Measurements from ENCODE around the gene ANTXR2. TPM values are rescaled to one million over a fixed set of nuclear protein-coding genes. Genes with fewer than 3 reads are reported as not detected.
A peak's percentile ranks its signal among the peaks of the same experiment; 100 is the strongest.

The ANTXR2 gene
- total RNA-seq, 2 donors from 2014 or later = 111 to 164 TPM

DNA sequence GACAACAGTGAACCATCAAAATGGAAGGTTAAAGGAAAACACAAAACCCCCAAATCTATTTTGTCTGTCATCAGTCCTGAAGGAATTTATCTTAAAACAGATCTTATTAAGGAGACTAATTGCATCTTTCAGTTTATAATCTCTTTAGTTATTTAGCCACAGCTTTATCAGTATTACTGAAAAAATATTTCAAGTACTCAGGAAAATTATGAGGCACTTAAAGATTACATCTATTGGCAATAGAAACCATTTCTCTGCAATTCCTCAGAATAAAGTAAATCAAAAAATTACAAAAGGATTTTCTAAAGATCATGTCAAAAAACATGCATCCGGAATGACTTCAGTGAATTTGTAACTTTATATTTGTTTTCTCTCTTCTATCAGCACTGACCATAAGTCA, 35.2 kb downstream of the ANTXR2 start:
- intact Hi-C loops (cut with DNase I) = loop anchor here in 1 of 2 donors (2.0 kb wide), 1 partner anchor 29 kb away; no protein-coding TSS in a partner anchor
- no peak for DNase-seq (ENCODE audit: low spot score)

DNA sequence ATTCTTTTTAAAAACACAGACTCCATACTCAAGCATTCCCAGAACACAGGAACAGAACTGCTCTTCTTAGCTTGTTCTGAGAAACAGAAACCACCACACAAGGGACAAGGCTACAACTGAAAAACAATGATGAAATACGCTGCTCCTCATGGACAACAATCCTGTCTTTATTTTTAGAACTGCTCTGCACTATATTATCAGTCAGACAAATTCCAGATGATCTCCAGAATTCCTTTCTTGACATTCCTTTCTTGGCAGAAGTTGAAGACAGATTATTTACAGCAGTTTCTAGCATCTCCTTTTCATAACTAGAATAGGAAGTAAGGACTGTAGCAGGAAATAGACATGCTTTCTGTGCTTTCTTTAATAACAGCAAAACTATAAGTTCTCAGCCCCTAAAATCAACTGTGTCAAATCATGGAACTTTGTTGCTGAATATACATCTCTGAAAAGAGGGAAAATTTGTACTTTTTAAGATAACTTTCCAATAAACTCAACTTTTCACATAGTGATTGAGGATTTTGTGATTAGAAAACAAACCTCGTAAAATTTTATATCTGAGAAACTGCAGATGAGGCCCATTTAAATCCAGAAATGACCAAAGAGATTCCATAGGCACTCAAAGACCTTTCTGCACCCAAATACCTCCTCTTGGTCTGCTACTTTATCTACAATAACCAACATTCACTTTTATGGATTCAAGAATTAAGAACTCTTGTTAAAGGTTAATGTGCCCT, 35.9 kb downstream of the ANTXR2 start:
- intact Hi-C loops (cut with DNase I) = no loop called here
- no peak for DNase-seq (ENCODE audit: low spot score)

DNA sequence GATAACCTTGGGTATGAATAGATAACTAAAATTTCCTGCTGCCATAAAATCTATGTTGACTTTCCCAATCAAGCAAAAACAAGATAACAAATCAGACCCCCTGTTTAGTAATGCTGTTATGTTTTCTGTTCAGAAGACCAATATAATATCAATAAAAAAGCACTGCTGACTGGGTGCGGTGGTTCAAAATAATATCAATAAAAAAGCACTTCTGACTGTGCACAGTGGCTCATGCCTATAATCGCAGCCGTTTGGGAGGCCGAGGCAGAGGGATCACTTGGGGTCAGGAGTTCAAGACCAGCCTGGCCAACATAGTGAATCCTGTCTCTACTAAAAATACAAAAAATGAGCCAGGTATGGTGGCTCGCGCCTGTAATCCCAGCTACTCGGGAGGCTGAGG, 36.7 kb downstream of the ANTXR2 start:
- no peak for DNase-seq (ENCODE audit: low spot score)
- intact Hi-C loops (cut with DNase I) = no loop called here

DNA sequence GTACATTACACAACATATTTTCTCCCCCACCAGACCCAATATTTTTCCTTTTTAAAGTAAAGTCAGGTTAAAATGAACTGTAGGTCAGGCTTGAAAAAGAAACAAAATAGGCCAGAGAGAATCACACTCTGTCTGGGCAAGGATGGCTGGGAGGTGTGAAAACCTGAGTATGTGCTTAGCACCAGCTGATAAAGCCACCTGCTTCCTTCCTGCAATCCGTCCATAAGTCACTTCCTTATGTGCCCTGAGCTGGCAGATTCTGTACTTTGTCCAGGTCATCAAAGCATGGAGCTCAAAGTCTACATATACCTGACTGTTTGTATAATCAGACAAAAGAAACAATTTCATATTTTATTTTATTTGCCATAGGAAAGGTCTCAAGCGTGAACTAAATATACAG, 37.7 kb downstream of the ANTXR2 start:
- no peak for DNase-seq (ENCODE audit: low spot score)
- intact Hi-C loops (cut with DNase I) = loop anchor here in 1 of 2 donors (1.0 kb wide), 1 partner anchor 47 kb away; no protein-coding TSS in a partner anchor

DNA sequence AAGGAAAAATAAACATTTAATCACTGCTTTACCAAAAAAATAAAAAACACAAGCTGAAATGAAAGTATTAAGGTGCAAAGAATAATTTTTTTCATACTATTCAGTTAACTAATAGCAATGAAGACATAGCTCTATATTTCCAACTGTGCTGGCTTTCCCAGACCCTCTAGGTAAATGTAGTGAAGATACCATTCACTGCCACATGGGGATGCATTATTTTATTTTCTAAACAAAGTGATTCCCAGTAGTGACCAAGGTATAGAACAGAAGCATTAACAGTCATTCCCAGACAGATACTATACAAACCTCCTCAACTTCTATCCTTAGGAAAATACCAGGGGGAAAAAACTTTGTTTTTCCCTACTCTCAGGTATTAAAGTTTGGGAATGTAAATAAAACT, 39.4 kb downstream of the ANTXR2 start:
- intact Hi-C loops (cut with DNase I) = no loop called here
- DNase-seq (ENCODE audit: low spot score) = no peak

DNA sequence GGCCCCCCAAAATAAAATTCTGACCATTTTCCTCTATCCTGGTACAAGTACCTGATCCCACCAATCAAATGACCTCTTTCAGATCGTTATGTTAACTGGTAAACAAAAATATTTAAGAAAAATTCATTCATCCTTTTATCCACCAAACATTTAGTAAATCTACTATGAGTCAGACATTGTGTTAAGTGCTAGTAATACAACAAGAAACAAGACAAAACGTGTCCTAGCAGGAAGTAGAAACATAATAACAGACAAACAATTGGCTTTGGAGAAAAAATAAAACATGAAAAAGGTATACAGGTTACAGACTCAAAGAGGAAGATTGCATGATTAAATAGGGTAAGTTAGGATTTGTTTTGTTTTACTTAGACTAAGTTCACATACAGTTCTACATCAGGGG, 43.7 kb downstream of the ANTXR2 start:
- intact Hi-C loops (cut with DNase I) = no loop called here
- no peak for DNase-seq (ENCODE audit: low spot score)

DNA sequence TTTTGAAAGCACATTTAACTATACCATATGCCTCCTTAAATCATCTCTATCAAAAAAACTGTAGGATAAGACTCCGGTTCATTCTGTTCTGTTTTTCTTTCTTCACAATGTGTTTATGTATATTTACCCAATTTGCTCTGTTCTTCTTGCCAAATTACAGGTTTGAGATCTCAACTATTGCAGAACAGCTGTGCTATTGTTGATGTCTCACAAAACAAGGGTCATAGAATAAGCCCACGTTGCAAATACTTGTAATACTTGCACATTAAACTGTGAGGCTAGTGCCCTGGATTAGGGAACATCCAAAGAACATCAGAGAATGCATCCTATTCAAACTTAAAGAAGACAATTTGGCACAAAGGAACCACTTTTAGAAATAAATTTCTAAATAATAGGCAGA, 45.4 kb downstream of the ANTXR2 start:
- intact Hi-C loops (cut with DNase I) = no loop called here
- no peak for DNase-seq (ENCODE audit: low spot score)

DNA sequence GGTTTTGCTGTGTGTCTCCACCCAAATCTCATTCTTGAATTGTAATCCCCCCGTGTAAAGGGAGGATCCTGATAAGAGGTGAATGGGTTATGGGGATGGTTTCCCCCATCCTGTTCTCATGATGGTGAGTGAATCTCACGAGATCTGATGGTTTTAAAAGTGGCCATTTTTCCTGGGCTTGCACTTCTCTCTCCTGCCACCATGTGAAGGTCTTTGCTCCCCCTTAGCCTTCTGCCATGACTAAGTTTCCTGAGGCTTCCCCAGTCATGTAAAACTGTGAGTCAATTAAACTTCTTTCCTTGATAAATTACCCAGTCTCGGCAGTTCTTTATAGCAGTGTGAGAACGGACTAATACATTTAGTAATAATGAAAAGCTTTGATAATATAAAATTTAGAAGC, 46.9 kb downstream of the ANTXR2 start:
- intact Hi-C loops (cut with DNase I) = no loop called here
- DNase-seq (ENCODE audit: low spot score) = no peak

DNA sequence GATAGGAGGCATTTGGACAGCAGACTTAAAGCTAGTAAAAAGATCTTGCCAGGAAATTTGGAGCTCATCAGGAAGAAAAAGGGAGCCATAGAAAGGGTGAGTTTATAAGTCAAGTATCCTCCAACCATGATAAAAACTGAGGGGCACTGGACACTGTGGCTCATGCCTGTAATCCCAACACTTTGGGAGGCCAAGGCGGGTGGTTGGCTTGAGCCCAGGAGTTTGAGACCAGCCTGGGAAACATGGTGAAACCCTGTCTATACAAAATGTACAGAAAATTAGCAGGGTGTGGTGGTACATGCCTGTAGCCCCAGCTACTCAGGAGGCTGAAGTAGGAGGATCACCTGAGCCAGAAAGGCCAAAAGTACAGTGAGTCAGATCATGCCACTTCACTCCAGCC, 48.7 kb downstream of the ANTXR2 start:
- DNase-seq (ENCODE audit: low spot score) = peak; percentile 54
- intact Hi-C loops (cut with DNase I) = no loop called here

DNA sequence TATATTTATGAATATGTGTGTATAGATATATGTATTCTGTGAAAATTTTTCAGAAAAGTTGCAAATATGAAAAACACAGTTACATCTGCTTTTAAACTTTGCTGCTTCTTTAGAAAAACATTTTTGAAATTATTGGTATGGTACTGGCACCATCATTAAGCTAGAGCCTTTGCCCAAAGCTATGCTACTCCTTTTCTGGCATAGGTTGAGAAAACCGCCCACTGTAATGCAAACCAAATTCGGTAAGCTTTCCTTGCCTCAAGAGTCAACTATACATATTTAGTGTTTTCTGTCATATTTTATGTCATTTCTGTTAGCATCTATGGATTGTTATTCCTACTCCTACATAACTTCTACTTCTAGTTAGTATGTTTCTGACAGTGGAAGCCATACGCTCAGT, 50.7 kb downstream of the ANTXR2 start:
- intact Hi-C loops (cut with DNase I) = no loop called here
- DNase-seq (ENCODE audit: low spot score) = no peak

DNA sequence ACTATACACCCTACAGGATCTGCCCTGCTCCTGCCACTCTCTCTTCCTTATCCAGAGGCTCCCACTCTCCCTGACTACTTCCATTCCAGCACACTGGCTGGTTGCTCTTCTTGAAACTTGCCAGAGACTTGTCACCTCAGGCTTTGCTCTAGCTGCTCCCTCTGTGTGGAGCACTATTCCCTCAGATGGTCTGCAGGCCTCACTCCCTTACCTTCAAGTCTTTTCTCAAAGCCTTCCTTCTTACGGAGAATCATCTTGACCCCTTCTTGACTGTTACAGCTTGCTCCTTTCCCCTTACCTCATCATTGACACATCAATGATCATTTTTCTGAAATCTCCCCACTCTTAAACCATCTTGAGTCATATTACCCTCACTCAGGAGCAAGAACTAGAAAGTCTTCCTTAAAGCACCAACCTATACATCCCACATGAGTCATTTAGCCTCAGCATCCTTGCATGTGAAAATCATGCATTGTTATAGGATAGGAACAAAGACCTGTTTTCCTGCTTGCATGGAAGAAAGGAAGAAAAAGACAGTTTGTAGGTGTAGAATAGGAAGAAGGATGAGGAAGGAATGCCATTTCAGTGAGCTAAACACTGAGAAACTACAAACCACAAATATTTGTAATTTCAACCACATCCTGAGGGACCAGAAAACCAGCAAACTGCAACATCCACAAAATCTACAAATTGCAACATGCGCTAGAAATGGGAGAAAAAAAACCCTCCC, 55.7 kb downstream of the ANTXR2 start:
- intact Hi-C loops (cut with DNase I) = no loop called here
- no peak for DNase-seq (ENCODE audit: low spot score)

DNA sequence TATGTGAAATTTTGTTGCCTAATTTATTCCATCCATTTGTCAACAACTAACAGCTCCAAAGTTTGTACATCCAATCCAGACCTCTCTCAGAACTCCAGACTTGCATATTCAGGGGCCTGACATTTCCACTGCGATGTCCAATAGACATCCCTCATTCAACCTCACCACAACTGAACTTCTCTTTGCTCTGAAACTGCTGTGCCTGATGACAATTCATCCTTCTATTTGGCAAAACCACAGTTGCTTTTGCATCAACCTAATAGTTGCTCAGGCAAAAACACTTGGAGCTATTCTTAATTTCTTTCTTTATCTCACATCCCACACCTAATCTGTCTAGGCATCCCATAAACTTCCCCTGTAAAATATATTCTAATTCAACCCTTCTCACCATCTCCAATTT, 56.5 kb downstream of the ANTXR2 start:
- no peak for DNase-seq (ENCODE audit: low spot score)
- intact Hi-C loops (cut with DNase I) = no loop called here

DNA sequence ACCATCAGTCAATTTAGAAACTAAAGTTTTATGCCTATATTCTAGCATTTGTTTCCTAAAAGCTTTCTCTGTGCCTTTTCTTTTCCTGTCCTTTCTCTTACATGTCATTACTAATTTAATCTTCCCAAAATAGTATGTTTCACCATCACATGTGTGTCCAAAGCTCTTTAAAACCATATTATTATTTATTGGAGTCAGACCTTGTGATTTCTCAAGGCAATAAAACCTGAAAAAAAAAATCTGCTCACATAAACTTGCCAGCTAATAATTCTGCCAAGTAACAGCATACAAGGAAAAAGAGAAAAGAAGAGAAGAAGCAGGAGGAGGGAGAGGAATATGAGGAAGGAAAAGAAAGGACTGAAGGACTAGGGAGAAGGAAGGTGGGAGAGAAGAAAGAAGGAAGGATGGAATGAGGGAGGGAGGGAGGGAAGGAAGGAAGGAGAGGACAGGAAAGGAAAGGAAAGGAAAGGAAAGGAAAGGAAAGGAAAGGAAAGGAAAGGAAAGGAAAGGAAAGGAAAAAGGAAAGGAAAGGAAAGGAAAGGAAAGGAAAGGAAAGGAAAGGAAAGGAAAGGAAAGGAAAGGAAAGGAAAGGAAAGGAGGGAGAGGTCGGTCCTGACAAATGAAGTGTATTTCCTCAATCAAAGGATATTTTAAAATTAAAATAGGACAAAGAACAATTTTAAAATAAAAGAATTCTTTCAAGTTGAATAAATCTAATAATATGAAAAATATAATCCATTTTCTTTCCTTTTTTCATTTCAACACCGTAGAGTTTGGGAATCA, 57.4 kb downstream of the ANTXR2 start:
- DNase-seq (ENCODE audit: low spot score) = no peak
- intact Hi-C loops (cut with DNase I) = no loop called here

DNA sequence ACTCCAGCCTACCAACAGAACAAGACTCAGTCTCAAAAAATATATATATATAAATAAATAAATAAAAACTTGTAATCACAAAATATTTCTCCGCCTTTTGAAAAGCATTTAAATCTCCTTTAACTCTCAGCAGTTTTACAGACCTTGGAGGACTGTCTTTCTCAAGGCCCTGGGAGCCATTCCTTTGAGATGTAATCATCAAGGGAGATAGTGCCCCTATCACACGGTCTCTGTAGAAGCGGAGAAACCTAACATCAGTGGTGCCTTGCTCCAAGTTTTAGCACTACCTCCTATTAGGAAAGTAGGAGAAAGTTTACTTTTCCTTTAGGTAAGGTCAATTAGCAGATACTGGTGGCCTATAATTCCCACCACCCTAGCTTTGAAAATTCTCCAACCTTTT, 58.5 kb downstream of the ANTXR2 start:
- DNase-seq (ENCODE audit: low spot score) = no peak
- intact Hi-C loops (cut with DNase I) = no loop called here

DNA sequence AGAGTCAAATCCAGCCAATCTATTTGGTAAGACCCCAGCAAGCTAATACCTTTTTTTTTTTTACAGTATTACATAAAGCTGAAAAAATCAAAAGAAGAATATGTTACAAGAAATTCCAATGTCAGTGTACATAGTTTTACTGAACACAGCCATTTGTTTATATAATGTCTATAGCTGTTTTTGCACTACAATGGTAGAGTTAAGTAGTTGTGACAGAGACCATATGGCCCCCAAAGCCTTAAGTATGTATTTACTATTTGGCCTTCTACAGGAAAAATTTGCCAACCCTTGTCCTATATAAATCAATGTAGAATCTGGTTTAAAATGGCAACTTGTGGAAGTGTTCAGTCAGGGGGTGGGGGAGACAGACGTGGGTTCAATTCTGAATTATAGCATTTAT, 60.7 kb downstream of the ANTXR2 start:
- DNase-seq (ENCODE audit: low spot score) = no peak
- intact Hi-C loops (cut with DNase I) = no loop called here

DNA sequence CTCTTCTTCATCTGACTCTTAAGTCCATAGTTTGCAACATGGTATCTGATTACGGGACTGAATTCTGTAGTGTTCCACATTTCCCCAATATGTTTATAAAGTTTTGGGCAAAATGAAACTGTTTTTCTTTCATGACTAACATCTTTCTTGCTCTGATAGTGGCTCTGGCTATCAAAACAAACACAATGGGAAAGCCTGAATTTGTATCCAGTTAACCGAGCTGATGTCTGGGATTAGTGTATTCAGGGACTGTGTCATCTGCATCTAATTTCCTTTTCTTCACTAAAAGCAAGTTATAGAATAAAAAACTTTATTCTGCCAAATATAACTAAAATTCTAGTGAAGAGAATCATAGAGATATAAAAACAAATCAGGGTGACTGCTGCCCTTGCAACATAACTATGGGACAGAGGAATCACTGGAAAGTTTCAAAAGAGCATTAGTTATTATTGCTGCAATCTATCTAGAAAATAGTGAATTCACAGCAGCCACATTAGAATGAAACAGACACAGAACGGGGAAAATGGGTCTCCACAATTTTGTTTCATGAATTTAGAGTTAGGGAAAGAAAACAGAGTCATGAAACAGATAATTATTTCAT, 61.3 kb downstream of the ANTXR2 start:
- intact Hi-C loops (cut with DNase I) = no loop called here
- no peak for DNase-seq (ENCODE audit: low spot score)

DNA sequence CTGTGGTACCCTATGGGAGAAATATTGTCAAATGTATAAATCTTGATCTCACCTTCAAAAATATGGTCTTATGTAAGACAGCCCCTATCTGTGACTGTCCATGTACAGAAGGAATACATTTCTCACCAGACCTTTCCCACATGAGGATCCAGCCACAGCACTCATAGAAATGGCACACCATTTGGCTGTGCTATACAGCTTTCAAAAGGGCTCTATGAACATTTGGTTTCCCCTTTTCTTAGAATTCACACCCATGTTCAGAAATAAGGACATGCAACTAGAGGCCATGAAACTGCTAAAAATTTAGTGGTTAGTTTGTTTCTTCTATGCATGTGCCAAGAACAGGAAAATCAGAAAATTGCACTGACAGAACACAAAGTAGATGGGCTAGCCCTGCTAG, 62.7 kb downstream of the ANTXR2 start:
- intact Hi-C loops (cut with DNase I) = no loop called here

DNA sequence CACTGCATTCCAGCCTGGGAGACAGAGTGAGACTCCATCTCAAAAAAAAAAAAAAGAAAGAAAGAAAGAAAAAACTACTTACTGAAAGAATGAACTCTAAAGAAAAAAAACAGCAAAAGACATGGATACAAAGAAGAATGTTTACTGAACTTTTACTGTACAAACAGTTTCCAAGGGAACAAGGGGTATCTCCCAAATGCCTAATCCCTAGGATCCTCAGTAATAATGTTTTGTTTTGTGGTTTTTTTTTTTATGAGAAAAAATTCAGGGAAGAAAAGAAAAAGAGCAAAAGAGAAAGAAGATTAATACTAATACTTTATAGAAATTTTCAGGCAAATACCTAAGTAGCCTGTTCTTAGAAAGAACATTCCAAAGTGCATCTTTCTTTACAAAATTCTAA, 63.2 kb downstream of the ANTXR2 start:
- DNase-seq (ENCODE audit: low spot score) = no peak
- intact Hi-C loops (cut with DNase I) = no loop called here

More for the DNA sequence above, 62.7 kb downstream of the ANTXR2 start:
- DNase-seq (ENCODE audit: low spot score) = no peak

DNA sequence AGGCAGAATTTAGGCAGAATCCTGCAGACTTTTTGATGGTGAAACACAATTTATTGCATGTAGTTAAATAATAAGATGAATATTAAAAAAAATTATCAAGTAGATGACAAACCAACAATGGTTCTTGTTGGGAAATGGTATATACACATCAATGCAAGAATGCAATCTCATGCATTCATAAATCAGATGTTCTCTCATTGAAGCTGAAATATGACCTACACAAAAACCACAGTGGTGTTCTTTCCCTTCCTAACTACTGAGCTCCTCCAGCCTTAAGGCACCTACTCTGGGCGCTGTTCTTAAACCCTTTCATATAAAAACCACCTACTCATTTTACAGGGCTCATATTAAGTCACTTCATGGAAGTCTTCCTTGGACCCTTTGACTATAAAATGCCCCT, 64.1 kb downstream of the ANTXR2 start:
- intact Hi-C loops (cut with DNase I) = no loop called here
- no peak for DNase-seq (ENCODE audit: low spot score)

DNA sequence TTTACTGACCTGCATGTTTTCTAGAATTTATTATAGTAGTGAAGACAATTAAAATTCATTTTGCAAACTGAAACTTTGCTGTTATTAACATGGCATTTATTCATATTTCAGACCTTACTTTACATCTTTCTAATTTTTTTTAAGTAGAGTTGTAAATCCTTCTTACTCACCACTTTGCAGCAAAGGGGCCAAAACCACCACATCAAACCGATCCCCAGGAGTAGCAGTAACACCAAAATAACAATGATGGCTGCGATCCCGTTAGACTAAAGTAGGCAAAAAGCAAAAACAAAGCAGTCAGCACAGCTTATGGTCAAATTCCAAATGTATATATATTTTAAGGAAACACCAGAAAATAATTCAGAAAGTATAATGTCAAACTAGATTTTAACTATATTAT, 64.7 kb downstream of the ANTXR2 start:
- intact Hi-C loops (cut with DNase I) = no loop called here

More for the DNA sequence above, 64.7 kb downstream of the ANTXR2 start:
- DNase-seq (ENCODE audit: low spot score) = no peak

Data from posterior vena cava (tissue), 2 donors.